GM18870 (cell line): ENCODE measurements around the gene EDAR.

Source experiments
- ATAC-seq: cut with Tn5 transposase; IDR thresholded peaks from one replicate; pipeline ENCODE4 v1.9.1; 2021; ENCODE audit warnings: moderate library complexity; ENCODE audit not compliant: unreplicated experiment

EDAR gene

GRCh38 chr2:108969856-108970255 lies 19.2 kb downstream of the EDAR start:
- no peak for ATAC-seq

- ATAC-seq, result no peak
These were observed 20.4 kb downstream of the EDAR start for GRCh38 chr2:108968619-108969018.

DNA sequence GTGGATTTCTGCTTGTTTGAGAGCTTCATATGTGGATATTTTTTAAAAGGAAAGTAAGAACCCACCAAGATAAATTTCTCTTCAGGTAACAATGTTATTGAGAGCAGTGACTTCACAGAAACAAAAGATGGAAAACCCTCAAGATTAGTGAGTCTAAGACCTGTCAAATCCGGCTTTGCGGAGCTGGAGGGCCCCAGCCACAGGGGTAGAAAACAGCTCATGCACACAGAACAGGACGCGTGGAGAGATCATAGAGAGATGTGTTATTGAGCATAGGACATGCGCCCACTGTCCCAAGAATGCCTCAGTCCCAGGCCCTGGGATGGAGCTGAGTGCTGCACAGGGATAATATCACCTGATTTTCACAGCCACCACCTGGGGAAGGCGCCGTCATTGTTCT lies 21.3 kb downstream of the EDAR start:
- no peak for ATAC-seq

DNA sequence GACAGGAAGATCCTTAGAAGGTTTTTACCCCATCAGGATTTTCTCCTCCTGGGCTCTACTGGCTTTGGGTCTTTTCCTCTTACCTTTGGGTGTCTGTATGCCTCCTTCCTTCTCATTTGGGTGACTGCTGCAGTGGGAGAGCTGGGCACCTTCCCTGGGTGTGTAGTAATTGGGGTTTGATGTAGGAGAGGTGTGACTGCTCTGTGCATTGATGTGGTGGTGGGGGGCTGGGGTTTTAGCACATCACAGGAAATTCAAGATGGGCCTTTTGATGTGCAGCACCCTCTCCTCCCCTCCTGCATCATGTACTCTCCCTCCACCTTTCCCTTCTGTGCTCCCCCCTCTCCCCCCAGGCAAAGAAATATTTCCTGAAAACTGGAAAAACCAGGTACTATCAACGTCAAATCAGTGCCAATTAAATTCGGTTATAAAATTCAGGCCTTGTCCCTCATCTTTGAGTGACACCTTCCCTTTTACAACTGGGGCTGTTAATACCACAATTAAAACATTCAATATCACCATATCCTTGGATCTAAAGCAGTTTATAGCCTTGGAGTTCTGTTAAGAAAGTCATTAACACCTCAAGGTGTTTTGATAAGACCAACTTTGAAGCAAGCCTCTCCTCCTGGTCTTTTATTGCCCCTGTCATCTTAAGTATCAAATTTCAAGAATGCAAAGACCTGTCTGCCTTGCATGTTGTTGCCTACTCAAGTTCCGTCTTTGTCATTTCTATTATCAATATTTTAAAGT lies 23.3 kb downstream of the EDAR start:
- no peak for ATAC-seq

DNA sequence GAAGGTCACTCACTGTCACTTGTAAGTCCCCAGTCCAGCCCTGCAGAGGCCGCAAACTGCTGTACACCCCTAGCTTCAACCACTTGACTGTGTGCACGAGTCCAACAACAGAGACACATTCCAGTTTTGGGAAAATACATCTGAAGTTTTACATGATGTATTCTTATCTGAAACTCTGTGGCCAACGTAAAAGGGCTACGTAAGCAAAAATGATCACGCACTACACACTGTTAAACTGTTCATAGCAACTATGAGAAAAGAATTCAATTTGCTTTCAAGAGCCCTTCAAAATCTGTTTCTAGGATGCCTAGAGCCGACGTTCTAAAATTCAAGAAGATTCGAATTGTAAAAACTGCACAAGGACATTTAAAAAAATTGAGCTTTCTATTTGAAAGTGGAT lies 26.0 kb downstream of the EDAR start:
- no peak for ATAC-seq

GRCh38 chr2:108961796-108962195 lies 27.2 kb downstream of the EDAR start:
- ATAC-seq, result no peak

GRCh38 chr2:108960006-108960405 lies 29.0 kb downstream of the EDAR start:
- ATAC-seq, result no peak

DNA sequence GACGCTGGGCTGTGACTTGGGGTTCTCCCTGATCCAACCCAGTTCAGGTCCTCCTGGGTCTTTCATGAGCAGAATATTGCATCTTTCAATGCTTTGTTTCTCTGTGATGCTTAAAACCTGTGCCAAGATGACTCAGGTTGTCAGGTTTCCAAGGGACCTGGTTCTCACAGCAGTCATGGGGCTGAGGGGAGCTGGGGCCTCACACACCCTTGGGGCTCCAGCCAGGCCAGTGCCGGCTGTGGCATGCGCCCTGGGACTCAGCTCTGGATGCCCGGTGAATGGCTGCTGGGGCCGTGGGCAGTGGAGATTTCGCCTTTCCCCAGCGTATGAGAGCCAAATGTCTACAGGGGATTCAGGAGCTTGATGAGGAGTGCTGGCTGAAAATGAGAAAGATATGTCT lies 29.6 kb downstream of the EDAR start:
- ATAC-seq, result no peak

GRCh38 chr2:108958632-108959341 lies 30.2 kb downstream of the EDAR start:
- no peak for ATAC-seq

GRCh38 chr2:108958002-108958401 lies 31.0 kb downstream of the EDAR start:
- no peak for ATAC-seq

GRCh38 chr2:108956375-108956774 lies 32.6 kb downstream of the EDAR start:
- no peak for ATAC-seq

DNA sequence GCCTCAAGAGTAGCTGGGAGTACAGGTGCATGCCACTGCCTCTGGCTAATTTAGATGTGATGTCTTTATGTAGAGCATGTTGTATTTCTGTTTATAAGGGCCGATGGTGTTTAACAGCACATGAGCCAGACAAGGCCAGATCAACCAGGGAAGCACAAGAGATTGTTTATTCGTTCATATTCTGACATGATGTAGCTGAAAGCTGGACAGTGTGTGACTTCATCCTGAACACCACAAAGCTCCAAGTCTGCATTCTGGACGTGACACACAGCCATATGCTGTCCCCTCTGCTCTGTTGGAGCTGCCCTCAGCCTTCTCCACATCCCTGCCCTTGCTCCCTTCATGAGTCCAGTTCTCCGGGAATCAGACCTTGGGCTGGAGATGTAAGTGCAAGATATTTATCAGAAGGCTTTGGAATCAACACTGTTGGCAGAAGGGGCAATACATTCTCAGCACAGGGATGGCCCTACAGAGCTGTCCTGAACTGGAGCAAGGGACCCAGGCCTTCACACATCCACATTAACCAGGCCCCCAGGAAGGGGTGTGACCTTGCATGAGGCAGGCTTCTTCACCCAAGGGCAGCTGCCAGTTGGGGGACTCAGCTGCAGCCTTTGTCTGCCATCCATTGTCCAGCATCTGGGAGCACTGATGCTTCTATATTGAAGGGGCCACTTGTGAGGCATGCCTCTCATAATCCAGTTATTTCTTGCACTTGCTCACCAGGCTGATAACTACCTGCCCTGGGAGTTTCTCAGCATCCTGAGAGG lies 38.5 kb downstream of the EDAR start:
- no peak for ATAC-seq

DNA sequence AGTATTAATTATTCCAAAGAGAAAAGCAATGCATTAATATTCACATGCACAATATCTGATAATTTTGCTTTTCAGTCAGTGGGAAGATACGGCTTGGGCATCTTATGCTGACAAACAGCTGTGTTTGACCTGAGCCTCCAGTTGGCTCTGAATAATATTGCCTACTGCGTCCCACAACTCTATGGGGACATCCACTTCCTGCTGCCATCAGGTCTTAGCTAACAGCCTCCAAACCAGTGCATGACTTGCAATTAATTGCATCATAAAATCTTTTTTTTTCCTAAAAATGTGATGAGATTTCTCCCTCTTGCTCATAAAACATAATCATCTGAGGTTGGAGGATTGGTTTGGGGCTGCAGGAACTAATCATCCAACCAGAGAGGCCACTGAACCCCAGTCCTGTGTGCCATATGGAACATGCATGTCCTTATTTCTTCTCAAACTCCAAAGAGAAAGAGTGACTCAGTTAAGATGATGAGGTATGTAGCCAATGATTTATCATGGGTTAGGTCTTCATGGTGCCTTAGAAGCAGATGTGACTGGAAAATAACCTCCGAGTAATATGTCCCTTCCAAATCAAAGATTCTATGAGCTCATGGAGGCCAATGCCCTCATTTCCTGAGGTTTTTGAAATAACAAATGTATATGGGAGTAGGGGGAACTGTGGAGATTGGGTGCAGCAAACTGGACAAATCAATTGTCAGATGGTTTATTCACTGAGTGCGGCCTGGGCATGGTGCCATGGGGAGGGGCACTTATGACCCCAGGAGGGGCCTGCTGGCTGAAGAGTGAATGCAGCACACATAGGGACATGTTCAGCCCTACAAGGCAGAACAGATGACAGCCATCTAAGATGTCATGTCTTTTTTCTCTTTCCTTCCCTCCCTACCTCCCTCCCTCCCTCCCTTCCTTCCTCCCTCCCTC lies 39.4 kb downstream of the EDAR start:
- no peak for ATAC-seq

- no peak for ATAC-seq
These were observed 41.6 kb downstream of the EDAR start for GRCh38 chr2:108947271-108947907.

- no peak for ATAC-seq
These were observed 42.6 kb downstream of the EDAR start for GRCh38 chr2:108946442-108946841.

DNA sequence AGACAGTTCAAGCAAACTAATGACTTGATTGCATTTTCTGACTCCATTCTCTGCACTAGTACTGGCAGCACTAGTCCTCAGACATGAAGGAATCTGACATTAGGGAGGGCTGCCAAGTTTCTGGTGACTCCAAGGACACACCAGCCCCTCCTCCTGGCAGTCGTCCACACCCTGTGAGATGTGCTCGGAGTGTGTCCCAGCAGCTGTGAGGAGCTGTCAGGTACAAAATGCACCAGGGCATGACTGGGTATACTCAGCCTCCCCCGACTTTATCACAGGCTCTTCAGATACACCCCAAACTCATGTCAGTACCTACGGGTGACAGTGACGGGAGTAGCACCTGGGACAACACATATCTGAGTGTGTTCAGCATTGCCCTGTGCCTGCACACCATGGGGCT lies 43.1 kb downstream of the EDAR start:
- no peak for ATAC-seq

DNA sequence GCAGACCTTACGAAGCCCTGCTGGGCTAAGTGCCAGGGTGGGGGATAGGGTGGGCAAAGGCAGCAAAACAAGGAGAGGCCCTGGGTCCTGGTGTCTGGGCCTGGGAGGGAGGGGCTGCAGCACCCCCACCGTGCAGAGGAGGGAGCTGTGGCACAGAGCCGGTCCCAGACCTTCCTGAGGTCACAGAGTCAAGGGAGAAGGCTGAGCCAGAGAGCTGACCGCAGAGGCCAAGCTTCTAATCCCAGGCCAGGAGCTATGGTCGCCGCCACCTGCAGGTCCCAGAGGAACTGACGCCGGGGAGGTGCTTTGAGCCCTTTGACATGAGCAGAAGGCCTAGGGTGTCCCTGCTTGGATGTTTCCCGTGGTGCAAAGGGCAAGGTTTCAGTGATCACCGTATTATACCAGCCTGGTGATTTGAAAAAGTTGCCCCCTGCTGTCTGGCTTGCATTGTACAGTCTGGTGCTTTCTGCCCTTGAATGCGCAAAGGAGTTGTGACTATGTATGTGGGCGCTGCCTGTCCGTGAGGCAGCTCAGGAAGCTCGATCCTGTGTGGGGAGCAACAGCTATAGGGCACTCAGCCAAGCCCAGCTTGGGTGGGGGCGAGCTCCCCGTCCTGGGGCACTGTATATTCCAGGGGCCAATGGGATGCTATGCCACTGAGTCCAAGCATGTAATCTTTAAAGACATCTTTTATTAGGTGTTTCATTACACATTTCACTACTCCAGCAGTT lies 44.3 kb downstream of the EDAR start:
- no peak for ATAC-seq

DNA sequence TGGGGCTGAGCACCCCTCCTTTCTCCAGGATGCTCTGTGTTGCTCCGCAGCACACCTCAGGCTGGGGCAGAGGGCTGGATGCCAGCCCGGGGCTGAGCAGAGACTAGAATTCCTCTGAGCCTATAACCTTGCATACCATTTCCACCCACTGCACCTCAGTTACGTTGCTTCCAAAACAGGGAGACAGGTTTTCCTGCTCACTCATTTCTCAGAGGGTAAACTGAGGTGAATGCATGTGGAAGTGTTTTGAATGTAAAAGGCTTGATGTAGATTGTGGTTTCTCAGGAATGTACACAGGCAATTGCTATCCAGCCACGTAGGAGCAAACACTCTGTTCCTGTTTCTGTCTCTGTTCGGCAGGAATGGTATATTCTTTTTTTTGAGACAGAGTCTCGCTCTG lies 45.3 kb downstream of the EDAR start:
- ATAC-seq, result no peak

DNA sequence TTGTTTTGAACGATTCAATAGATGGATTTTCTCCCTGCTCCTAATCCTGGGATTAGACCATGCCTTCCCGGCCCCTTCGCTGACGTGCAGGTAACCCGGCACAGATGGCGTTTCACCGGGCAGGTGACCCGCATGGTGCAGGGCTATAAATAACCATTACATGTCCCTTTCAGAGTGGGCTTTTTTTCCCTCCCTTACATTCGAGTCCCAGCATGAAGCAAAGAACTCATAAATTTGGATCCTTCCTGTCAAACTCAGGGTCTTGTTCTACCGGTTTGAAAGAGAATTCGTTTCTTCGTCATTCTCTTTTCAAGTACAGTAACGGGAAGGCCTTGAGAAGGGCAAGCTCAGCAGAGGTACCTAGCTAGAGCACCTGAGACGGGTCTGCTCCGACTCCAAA lies 46.1 kb downstream of the EDAR start:
- no peak for ATAC-seq
